NCI-H748 (cell line): ENCODE measurements around the gene CNTNAP2.
"Not testable (repeated sequence)": the region's sequence is repeated elsewhere in the genome, so short reads cannot be mapped to it uniquely, and the experiment has no call there.

ENCODE experiments used
- DNase-seq: peaks from one replicate; lab custom pipeline; 2025; ENCODE audit not compliant: unreplicated experiment; lab: John Stamatoyannopoulos, UW

The CNTNAP2 gene

DNA sequence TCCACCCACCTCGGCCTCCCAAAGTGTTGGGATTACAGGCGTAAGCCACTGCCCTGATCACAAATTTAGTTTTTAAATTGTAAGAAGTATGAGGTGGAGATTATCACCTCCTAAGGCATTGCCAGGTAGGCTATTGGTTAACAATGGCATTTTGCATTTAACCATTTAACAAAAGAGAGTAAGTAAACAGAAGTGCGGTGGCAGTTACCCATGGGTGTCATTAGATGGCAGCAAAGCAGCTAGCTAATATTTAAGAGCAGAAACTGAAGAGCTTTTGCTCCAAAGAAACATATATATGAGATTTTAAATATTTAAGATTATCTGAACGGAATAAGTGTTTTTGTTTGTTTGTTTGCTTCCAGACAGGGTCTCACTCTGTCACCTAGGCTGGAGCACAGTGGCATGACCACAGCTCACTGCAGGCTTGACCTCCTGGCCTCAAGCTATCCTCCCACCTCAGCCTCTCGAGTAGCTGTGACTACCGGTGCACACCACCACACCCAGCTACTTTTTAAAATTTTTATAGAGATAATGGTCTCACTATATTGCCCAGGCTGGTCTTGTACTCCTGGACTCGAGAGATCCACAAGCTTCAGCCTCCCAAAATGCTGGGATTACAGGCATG lies 2148.4 kb downstream of the CNTNAP2 start:
- peak; percentile 78 for DNase-seq

DNA sequence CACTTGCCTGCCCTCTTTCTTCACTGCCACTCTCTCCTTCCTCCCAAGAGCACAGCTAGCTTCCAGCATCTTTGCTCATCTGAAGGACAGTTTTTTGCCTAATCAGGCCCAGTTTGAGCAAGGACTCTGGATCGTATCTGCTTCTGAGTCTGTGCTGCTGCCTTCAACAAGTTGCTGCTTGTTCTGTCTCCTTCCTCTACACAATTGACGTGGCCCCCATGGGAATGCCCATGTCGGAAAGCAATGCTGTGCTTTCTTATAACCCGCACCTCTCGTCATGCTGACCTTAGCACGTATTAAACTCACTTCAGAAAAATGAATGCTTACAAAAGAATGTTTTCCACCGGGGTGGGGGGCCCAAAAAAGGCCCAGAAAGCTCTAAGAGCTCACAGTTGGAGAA lies 2149.3 kb downstream of the CNTNAP2 start:
- no peak for DNase-seq

DNA sequence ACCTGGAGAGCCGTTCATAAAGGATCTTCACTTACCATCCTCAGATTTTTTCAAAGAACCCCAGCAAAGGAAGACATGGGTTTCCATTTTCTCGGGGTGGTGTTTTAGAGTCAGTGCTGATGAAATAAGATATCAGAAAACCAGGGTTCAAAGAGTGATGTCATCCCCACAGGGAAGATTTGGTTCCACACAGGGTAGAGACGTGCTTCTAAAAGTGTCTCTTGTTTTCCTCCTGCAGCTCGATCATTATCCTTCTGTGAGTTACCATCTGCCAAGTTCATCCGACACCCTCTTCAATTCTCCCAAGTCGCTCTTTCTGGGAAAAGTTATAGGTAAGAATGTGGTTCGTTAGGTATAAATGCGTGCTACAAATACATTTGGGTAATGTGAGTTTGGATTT lies 2150.2 kb downstream of the CNTNAP2 start:
- no peak for DNase-seq

DNA sequence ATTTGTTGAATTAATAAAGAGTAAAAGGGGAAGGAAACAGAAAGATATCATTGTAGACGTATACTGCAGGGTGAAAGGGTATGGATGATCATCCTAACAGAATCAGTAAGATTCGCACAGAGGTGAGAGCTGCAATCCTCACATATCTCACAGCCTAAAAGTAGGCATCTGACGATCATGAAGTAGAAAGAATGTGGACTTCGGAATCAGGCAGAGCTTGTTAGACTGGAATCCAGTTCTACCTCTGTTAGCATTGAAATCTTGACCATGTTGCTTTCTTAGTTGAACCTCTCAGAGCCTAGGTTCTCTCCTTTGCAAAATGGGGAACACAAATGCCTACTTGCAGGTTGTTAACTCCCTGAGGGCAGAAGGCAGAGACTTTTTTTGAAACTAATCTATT lies 2154.0 kb downstream of the CNTNAP2 start:
- no peak for DNase-seq

DNA sequence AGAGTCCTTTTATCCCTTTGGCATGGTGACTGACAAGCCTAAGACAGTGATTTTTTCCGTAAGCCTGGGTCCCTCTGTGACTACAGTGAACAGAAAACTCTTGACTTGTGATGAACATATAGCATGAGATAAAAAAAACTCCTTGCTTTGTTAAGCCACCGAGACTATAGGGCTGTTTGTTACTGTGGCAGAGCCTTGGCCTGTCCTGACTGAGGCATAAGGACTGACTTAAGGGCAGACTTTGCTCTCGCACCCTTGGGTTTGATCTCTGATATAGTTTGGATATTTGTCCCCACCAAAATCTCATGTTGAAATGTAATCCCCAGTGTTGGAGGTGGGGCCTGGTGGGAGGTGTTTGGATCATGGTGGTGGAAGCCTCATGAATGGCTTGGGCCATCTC lies 2157.5 kb downstream of the CNTNAP2 start:
- DNase-seq, result no peak

DNA sequence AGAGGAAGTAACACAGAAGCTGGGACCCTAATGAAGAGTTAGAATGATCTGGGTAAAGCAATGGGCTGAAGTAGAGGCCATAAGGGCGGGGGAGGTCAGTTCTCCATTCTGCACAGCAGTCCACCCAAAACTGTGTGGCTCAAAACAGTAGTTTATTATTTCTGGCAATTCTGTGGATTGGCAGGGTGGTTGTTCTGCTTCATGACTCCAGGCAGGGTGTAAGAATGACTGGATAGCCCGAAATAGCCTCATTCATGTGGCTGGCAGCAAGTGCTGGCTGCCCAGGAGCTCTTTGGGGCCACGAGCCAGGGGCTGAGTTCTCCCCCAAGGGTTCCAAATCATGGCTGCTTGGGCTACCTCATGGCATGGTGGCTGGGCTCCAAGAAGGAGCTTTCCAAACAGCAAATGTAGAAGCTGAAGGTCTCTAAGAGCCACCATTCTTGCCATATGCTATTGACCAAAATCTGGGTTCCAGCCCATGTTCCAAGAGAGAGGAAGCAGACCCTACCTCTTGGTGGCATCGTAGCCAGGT lies 2158.8 kb downstream of the CNTNAP2 start:
- DNase-seq, result no peak

DNA sequence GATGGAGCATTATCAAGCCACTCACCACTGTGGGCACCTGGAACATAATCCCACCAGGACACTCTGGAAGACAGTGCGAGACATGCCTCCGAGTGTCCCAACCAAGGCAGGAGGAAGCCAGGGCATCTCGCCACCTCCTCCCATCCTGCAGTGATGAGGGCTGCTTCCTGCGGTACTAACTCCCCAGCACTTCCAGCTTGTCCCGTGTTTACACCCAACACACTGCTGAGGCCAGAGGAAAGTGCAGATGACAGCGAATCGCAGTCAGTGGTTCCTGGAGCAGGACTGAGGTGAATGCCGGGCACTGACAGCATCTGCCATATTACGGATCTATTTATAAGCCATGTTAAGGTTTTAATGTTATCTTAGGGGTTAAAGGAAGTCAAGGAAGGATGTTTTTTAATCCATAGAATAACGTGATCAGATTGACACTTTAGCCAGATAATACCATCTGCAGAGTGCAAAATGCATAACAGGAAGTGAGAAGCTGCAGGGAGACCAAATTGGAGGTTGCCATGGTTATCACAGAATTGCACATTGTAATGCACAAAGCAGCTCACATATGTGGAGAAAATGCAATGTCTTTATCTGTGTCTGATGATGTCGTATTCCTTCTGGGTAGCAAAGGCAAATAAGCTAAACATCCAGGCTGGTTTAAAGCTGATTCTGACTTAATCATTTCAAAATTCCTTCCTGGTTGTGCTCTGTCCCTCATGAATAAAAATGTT lies 2159.9 kb downstream of the CNTNAP2 start:
- no peak for DNase-seq

DNA sequence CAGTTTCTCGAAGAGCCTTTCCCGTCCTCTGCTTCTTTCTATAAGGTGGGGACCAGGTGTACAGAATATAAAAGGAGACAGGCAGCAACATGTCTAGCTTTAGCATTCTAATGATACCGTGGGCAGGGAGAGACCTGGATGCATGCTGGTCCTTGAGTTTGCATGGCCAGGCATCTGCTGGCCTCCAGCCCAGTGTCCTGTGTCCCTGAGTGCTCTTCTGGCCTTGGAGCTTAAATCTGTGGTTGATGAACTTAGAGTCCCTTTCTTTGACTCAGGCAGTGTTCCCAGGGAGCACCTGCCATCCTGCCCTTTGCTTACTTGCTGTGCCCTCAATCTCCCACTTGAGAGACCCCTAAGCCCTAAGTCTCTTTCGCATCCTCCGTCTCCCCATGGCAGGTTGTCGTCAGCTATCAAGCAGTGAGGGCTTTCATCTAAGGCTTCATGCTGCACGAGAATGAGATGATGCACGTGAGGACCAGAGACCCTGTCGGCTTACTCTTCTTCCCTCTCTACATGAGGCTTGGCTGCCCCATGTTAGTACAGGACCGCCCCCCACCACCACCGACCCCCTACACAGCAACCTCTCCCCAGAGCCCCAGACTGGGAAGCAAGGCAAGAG lies 2160.6 kb downstream of the CNTNAP2 start:
- no peak for DNase-seq

DNA sequence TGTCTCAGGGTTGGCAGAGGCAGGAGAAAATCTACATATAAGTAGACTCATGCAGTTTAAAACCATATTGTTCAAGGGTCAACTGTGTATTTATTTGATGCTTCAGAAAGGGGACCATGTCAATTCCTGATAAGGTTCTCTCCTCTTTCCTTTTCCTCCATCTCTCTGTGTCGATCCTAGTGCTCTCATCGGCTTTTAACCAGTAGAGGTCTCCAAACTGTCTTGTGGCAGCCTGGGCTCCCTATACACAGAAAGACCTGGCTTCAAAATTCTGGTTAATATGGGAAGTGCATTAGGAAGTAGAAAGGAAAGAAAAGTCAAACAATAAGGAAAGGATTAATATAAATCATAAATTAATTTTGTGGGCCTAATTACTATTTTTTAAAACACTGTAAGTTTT lies 2169.5 kb downstream of the CNTNAP2 start:
- peak; percentile 50 for DNase-seq

DNA sequence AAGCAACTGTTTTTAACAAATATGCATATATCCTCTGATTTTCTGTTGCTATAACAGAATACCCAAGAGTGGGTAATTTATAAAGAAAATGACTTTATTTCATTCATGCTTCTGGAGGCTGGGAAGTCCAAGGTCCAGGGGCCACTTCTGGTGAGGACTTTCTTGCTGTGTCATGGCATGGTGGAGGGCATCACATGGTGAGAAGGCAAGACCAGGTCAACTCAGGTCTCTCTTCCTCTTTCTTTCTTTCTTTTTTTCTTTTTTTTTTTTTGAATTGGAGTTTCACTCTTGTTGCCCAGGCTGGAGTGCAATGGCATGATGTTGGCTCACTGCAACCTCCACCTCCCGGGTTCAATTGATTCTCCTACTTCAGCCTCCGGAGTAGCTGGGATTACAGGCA lies 2170.9 kb downstream of the CNTNAP2 start:
- DNase-seq, result no peak

DNA sequence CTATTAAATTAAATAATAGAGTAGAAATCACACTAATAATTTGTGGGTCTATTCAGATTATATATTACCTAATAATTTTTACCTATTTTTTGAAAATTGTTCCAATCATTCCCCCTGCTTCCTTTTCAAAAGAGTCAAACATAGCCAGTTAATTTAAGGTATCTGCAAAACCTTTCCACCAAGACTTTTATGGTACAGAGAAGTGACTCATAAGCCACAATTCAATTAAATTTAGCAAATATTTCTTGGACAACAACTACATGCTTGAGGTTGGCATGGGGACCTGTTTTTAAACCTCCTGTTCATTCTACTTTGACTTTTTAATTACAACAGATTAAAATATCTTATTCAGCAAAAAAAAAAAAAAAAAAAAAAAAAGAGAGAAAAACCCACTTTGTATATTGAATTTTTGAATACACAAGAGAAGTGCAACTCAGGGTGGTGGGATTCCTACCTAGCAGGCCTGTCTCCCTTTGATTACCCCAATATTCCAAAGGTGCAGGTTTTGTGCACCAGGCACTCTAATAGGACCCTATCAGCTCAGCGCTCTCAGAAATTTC lies 2172.1 kb downstream of the CNTNAP2 start:
- DNase-seq, result no peak

DNA sequence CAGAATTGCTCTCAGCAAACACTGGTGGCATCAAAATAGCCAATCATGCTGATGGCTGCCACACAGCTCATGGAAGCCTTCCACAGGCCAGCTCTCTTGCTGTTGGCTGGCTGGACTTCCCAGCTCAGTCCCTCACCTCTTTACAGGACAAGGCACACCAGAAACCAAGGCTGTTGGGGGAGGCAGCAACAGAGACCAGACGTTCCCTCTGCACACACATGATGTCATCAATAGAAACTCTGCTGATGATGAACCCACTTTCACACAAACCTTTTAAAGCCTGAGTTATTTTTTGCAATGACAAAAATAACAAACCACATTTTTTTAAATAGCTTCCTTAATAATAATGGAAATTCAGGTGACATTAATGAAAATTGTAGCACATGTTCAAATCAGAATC lies 2173.0 kb downstream of the CNTNAP2 start:
- no peak for DNase-seq

DNA sequence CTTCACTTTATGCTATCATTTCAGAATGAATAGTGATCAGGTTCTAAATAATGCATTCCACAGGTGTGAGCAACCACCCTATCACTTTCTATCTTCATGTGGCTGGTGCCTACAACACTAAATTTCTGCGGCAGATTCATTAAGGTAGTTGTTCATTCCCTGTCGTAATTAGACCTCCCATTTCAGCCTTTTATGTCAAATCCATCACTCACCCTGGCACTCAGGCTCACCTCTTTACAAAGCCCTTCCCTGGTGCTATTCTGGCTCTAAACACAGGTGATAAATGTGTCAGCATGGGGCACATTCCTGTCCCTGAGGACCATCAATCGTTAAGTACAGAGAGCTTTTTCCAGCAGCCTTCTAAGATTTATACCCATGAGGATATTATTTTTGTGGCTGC lies 2173.9 kb downstream of the CNTNAP2 start:
- no peak for DNase-seq

DNA sequence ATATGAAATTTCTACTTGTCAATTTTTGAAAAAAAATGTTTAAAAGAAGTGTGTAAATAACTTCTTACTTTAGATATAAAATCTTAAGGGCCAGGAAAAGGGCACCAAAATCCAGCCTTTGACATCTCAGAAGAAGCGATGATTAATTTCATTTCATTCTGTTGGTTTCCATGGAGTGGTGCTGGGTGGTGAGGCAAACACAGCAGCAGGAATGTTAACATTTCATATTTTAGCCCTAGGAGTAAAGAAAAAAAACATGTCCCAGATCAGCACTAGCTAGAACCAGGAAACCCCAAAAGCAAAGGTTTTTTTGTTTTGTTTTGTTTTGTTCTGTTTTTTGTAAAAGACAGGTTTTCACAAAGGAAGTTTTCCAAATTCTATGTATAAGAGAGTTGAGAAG lies 2175.2 kb downstream of the CNTNAP2 start:
- no peak for DNase-seq

DNA sequence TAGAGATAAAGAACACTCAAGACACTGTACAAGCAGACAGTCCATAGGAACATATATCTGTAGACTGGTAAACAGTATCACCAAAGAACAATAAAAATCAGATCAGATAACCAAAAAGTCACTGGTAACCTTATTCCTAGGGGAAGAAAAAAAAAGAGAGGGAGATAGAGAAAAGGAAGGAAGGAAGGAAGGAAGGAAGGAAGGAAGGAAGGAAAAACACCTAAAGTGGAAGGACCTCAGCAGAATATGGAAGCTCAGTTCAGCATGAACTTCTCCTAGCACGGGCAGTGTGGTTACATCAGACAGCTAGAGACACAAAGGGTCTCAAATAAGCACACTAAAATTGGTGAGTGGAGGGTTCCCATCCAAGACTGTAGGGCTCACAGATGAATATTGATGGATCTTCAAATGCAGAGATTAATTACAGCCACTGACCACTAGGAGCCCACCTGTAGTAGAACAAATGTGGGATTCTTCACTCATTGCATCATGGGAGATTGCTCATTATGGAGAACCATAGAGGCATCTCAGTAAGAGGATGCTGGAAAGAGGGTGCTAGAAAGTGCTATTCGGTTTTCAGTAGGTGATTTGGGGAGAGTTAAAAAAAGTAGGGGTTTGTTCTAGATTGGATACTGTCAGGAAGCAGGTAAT lies 2180.5 kb downstream of the CNTNAP2 start:
- DNase-seq, result no peak

DNA sequence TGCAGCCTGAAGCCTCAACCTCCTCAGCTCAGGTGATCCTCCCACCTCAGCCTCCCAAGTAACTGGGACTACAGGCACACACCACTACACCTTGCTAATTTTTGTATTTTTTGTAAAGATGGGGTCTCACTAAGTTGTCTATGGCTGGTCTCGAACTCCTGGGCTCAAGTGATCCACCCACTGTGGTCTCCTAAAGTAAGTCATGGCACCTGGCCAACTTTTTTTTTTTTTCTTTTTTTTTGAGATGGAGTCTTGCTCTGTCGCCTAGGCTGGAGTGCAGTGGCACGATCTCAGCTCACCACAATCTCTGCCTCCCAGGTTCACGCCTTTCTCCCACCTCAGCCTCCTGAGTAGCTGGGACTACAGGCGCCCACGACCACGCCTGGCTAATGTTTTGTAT lies 2182.2 kb downstream of the CNTNAP2 start:
- not testable (repeated sequence) for DNase-seq

DNA sequence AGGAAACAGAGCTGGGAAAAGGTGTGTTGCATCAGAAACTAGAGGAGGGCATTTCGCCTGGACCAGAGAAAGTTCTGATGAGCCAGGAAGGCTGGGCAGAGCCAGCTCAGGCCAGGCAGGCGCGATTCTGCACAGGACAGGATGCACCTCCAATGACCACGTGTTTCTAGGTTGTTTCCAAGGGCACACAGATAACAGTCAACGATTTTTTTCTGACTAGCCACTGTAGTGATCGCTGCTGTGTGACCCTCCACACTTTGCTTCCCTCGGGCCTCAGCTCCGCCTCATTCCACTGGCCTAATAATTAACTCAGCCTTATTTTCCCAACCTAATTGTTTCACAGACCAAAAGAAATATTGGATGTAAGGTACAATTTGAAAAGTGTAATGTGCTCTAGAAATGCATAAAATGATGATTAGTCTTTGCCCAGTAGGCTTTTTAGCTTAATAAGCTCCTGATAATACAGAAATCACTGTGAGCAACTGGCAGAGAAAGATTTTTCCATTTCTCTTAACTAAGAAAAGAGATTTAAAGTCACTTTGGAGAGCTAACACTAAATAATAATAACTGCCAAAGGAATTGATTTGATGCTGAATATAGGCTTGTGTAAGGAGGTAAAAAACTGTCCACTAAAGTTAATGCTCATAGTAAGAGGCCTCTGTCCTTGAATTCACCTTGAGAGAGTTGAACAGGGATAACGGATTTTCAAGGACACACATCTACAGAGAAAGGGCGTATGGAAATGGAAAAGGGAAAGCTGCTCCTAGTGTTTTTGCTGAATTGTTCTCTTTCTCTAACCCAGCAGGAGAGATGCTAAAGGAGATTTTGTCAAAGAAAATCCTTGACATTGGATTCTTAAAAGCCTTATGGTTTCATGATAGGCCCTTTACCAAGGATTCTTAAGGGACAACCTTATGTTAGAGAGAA lies 2183.0 kb downstream of the CNTNAP2 start:
- no peak for DNase-seq

DNA sequence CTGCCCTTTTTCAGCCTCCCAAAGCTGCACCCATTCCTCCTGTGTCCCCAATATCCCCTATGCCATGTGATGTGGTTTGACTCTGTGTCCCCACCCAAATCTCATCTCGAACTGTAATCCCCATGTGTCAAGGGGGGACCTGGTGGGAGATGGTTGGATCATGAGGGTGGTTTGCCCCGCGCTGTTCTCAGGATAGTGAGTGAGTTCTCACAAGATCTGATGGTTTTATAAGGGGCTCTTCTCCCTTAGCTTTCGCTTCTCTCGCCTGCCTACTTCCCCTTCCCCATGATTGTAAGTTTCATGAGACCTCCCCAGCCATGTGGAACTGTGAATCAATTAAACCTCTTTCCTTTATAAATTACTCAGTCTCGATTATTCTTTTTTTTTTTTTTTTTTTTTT lies 2185.8 kb downstream of the CNTNAP2 start:
- DNase-seq, result not testable (repeated sequence)

DNA sequence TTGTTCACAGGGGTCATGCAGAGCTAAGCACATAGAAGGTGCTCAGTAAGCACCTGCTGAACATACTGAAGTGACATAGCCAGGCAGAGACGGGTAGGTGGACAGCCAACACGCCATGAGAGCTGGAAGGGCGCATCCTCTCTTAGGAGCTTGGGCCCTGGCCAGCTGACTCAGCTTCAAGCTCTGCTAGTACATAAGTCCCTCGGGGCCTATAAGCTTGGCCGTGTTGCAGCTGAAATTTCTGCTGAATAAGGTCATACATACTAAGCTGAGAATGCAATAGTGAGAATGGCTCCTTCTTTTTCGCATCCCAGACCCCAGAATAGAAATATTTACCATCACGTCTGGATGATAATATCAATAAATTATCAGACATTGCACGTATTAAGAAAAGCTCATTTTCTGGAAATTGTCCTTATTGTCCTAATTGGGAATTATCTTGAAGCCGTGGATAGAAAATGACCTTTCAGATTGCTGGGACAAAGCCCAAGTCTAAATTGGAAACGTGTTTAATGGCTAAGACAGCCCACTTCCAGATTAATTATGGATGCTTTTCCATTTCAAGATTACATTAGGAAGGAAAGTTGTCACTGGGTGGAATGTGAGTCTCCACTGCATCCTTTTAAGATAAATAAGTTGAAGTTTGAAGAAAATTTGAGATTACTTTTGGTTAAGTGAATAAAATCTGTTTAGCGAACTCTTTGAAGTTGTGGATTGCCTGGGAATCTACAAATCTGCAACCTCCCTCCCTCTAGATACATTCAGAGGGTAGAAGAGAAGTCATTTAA lies 2186.9 kb downstream of the CNTNAP2 start:
- DNase-seq, result peak; percentile 10

DNA sequence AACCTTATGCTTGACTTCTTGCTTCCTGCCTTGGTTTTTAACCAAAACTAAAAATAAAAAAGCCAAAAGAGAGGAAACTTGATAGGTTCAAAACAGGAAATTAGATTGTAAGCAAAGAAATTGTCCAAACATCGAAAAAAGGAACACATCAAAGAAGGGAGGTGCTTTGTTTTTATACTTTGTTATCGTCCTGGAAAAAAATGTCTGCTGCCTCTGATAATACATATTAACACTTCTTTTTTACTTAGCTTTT lies 2187.4 kb downstream of the CNTNAP2 start:
- DNase-seq, result no peak
